Adrenal gland (tissue), 12 donors: ENCODE data around the gene ITPK1. TPM values are rescaled to one million over a fixed set of nuclear protein-coding genes. Genes with fewer than 3 reads are reported as not detected.

Experiments
- DNase-seq, 7 donors: peaks; one replicate each; pipeline ENCODE4 v3.0.0-alpha.2; 2019 to 2020
- H3K27ac ChIP-seq, 5 donors: fragments of 200-600 bp; sonication (generic) in 4 of 5; 1 replicate in 3 of 5; 2 replicates in 2 of 5; pipeline versions ENCODE4 v1.5.1 to v1.8.0; 2016 to 2020; ENCODE audit warnings: mild to moderate bottlenecking in 1 of 5
- H3K27me3 ChIP-seq: fragments of 200-600 bp; 2 replicates; pipeline ENCODE4 v1.8.0; 2021
- H3K36me3 ChIP-seq, 2 donors: fragments of 200-600 bp; replicated peaks in 1 of 2; 1 replicate in 1 of 2; 2 replicates in 1 of 2; pipeline versions ENCODE4 v1.5.1 to v1.8.0; 2018 to 2022
- H3K4me1 ChIP-seq, 2 donors: fragments of 200-600 bp; replicated peaks in 1 of 2; 1 replicate in 1 of 2; 2 replicates in 1 of 2; pipeline versions ENCODE4 v1.5.1 to v1.8.0; 2018 to 2021
- H3K4me3 ChIP-seq, 4 donors: fragments of 200-600 bp; sonication (generic) in 3 of 4; one replicate each; pipeline ENCODE4 v1.5.1; 2016 to 2018
- H3K9me3 ChIP-seq, 3 donors: fragments of 200-600 bp; sonication (generic) in 1 of 3; replicated peaks in 1 of 3; 1 replicate in 2 of 3; 2 replicates in 1 of 3; pipeline versions ENCODE4 v1.5.1 to v1.8.0; 2016 to 2021
- POLR2A ChIP-seq, 2 donors: fragments of 450-650 bp; IDR thresholded peaks; one replicate each; pipeline ENCODE4 v1.6.1; 2017; ENCODE audit warnings: antibody characterized with exemption in 2 of 2, mild to moderate bottlenecking in 2 of 2, moderate library complexity in 1 of 2
- WGBS, 4 donors: extraction: QIAGEN DNeasy Blood & Tissue Kit in 2 of 4; methylation state at CpG; one replicate each; pipeline versions ENCODE4 v1.1.5 to v1.1.7; 2013 to 2017; 5-methylcytosine and 5-hydroxymethylcytosine counted together
- intact Hi-C, 2 donors: fragments of 100-400 bp; cut with DNase I; formaldehyde crosslinking; loops; one replicate each; pipeline versions ENCODE4 v1.14.1 to v1.15.0; 2022 to 2023
- polyA plus RNA-seq, 3 donors: library from polyadenylated mRNA; stranded (reverse); fragments of 200-250 nt in 2 of 3; fragments of 350-450 nt in 1 of 3; fragmentation: Illumina TruSeq in 1 of 3; extraction: RNeasy Lipid Tissue Mini Kit (QIAGEN cat#74804) in 1 of 3; gene quantifications; one replicate each; pipeline ENCODE4 v1.2.3, GENCODE V29; 2013 to 2014
- total RNA-seq, 9 donors: library from RNA; depleted of rRNA in 4 of 9; stranded (reverse); fragments of >200 nt in 4 of 9; fragments of 120-200 nt in 1 of 9; fragmentation: NEBNext Ultra II Directional in 1 of 9; extraction: Animal tissue kit (Norgen Biotek cat#: 25700) in 1 of 9; gene quantifications; one replicate each; pipeline versions ENCODE4 v1.1.0 to v1.2.4, GENCODE V29; 2013 to 2023
- TF ChIP-seq, protein P1 (sequence below), 6 experiments: fragments of 450-650 bp in 4 of 6; fragments of 200-600 bp in 2 of 6; sonication (generic) in 1 of 6; IDR thresholded peaks; 1 replicate in 5 of 6; 2 replicates in 1 of 6; pipeline versions ENCODE4 v1.5.1 to v1.8.0; 2016 to 2021; ENCODE audit warnings: antibody characterized with exemption in 6 of 6, mild to moderate bottlenecking in 2 of 6, moderate library complexity in 1 of 6
- donor health status: healthy with polysubstance abuse.
- donor health status: Bipolar disorder and iron deficiency.
- donor health status: DM: yes; HTN: yes; CAD: no.
- donor health status: DM: no; HTN: no; CAD: no.
- donor health status: DM: no; HTN: no; CAD: no.
- donor health status: DM: yes; HTN: yes; CAD: no.

ITPK1 gene
- total and polyA plus RNA-seq, 12 donors: 28.1 to 182 (median 49.2) TPM

DNA sequence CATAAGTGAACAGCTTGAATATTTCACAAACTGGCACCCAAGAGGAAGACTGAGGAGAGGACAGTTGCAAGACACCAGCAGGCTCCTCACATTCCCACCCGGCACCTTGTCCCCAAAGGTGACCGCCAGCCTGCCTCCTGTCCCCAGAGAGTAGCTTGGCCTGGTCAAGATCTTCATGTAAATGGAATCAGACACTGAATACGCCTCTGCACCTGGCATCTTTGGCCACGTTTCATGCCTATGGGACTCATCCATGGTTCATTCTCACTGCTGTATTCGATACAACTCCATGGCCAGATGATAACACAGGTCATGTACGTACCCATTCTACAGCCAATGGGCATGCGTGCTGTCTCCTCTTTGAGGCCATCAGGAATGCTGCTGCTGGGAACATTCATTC is 60.8 kb downstream of the ITPK1 start:
- intact Hi-C loops: no loop called here
- TF ChIP-seq POLR2A (IDR thresholded peaks at IDR 0.05): no peak
- TF ChIP-seq, protein P1, sequence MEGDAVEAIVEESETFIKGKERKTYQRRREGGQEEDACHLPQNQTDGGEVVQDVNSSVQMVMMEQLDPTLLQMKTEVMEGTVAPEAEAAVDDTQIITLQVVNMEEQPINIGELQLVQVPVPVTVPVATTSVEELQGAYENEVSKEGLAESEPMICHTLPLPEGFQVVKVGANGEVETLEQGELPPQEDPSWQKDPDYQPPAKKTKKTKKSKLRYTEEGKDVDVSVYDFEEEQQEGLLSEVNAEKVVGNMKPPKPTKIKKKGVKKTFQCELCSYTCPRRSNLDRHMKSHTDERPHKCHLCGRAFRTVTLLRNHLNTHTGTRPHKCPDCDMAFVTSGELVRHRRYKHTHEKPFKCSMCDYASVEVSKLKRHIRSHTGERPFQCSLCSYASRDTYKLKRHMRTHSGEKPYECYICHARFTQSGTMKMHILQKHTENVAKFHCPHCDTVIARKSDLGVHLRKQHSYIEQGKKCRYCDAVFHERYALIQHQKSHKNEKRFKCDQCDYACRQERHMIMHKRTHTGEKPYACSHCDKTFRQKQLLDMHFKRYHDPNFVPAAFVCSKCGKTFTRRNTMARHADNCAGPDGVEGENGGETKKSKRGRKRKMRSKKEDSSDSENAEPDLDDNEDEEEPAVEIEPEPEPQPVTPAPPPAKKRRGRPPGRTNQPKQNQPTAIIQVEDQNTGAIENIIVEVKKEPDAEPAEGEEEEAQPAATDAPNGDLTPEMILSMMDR (IDR thresholded peaks at IDR 0.05): no peak
- H3K4me3 ChIP-seq: no peak overlapping the region
- no peaks in the 10 kb centered on the region for H3K9me3 ChIP-seq
- 96 to 100% (median 97%) methylated on average over 7 of the region's 7 CpGs for WGBS, 4 donors
- H3K27ac ChIP-seq: no peak overlapping the region
- no peak for DNase-seq
- no peaks in the 10 kb centered on the region for H3K27me3 ChIP-seq
- H3K36me3 ChIP-seq: no peaks in the 10 kb centered on the region
- H3K4me1 ChIP-seq: peaks cover 16 to 31% of the 10 kb centered on the region in 2 donors

DNA sequence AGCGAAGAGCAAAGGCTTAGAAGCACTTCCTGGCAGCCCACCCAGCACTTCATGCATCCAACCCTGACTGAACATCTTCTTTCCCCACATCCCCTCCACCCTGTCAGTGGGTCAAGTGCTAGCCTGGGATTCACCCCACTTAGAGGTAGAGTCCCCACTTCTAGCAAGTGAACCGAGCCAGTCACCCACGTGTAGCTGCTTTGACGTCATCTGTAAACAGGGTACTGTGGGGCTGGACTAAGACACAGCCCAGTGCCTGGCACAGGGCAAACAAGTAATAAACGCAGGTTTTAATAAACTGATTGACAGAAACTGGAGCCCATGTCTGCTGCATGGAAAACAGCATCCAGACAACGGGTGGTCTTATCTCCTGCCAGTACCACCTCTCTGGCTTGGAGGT is 61.7 kb downstream of the ITPK1 start:
- TF ChIP-seq, protein P1 (IDR thresholded peaks at IDR 0.05): no peak
- no peak for TF ChIP-seq POLR2A (IDR thresholded peaks at IDR 0.05)
- no peaks in the 10 kb centered on the region for H3K27me3 ChIP-seq
- no peaks in the 10 kb centered on the region for H3K36me3 ChIP-seq
- no peak for DNase-seq
- intact Hi-C loops: no loop called here
- H3K4me3 ChIP-seq: no peak overlapping the region
- 87 to 92% (median 89%) methylated on average over 6 of the region's 6 CpGs for WGBS, 4 donors
- no peaks in the 10 kb centered on the region for H3K9me3 ChIP-seq
- H3K27ac ChIP-seq: no peak overlapping the region
- H3K4me1 ChIP-seq: peaks cover 16 to 34% of the 10 kb centered on the region in 2 donors

DNA sequence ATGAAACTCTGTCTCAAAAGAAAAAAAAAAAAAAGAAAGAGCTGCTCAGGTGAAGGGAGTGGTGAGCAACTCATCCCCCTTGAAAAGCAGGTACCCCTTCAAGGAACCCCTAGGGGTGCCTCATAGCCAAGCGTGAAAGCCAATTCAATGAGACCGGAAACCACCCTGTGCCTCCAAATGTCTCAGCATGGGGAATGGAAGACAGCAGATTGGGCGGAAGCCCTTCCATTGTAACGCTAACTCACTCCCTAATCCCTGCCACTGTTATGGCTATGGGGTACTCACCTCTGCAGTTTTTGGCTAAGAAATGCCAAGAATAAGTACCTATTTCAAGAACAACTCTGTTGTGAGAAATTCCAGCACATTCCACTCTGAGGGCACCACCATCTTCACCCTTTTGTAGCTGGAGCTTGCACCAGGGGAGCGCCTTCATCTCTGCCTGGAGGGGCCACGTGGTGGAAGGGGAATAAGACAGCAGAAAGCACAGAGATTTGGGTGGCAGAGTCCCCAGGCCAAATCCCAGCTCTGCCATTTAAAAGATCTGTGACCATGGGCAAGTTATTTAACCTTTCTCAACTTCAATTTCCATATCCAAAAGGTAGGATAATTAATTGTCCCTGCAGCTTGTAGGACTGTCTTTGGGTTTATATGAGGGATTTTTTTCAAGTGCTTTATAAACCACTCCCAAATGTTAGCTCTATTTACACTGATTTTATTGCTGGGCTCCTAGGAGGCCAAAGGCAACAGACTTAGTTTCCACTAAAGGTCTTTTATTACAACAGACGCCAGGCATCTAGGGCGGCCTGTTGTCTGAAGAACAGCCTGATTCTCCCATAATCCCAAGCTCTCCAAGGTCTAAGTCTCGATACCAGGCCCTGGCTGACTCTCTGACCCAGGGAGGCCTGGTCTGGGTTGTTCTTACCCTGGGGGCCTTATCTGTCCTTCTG is 63.9 kb downstream of the ITPK1 start:
- no peak for TF ChIP-seq POLR2A (IDR thresholded peaks at IDR 0.05)
- TF ChIP-seq, protein P1 (IDR thresholded peaks at IDR 0.05): no peak
- Histone ChIP-seq H3K27ac (no peak overlapping the region), H3K36me3 (no peaks in the 10 kb centered on the region), H3K9me3 (no peaks in the 10 kb centered on the region), H3K4me3 (no peak overlapping the region), H3K4me1 (peaks cover 13 to 24% of the 10 kb centered on the region in 2 donors), H3K27me3 (no peaks in the 10 kb centered on the region)
- no peak for DNase-seq
- 95 to 98% (median 96%) methylated on average over 9 of the region's 9 CpGs for WGBS, 4 donors
- intact Hi-C loops: no loop called here

DNA sequence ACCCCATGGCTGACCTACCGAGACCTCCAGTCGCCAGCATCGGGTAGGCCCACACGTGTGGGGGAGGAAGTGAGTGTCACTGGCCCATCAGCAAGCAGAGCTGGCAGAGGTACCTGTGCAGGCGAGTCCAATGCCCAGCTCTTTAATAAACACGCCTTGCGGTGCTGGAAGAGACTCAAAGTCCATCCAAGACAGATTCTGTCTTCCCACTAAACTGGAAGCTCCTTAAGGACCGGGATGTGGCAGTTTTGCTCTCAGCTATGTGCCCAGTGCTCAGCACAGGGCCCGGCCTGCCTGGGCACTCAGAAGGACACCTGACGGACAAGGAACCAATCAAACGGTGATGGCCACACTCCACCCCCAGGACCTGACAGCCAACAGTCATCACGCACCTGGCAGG is 65.0 kb downstream of the ITPK1 start:
- Histone ChIP-seq H3K36me3 (no peaks in the 10 kb centered on the region), H3K27me3 (no peaks in the 10 kb centered on the region), H3K9me3 (no peaks in the 10 kb centered on the region), H3K4me1 (peaks cover 1 to 18% of the 10 kb centered on the region in 2 donors), H3K27ac (no peak overlapping the region), H3K4me3 (no peak overlapping the region)
- WGBS, 4 donors: 86 to 91% (median 88%) methylated on average over 7 to 12 of the region's 12 CpGs
- DNase-seq: no peak
- TF ChIP-seq POLR2A (IDR thresholded peaks at IDR 0.05): no peak
- TF ChIP-seq, protein P1 (IDR thresholded peaks at IDR 0.05): no peak
- intact Hi-C loops: no loop called here
